Body of pancreas (tissue), 4 donors: ENCODE results near the gene RFC4. TPM values are rescaled to one million over a fixed set of nuclear protein-coding genes. Genes with fewer than 3 reads are reported as not detected.
A peak's percentile ranks its signal among the peaks of the same experiment; 100 is the strongest.

Experiments used
- ATAC-seq: fragments of 150-250 bp; one replicate; pipeline ENCODE4 v1.9.1; 2016
- DNase-seq, 4 donors: peaks; one replicate each; pipeline ENCODE4 v3.0.0-alpha.2; 2019
- H3K27ac ChIP-seq, 4 donors: fragments of 200-600 bp; sonication (generic); 1 replicate in 3 of 4; 2 replicates in 1 of 4; pipeline versions ENCODE4 v1.5.1 to v1.6.1; 2016 to 2019; ENCODE audit warnings: mild to moderate bottlenecking in 1 of 4, mixed read lengths in 1 of 4, moderate library complexity in 1 of 4
- H3K27me3 ChIP-seq, 2 donors: fragments of 200-600 bp; sonication (generic); one replicate each; pipeline ENCODE4 v1.6.0; 2016; ENCODE audit warnings: mild to moderate bottlenecking in 1 of 2
- H3K36me3 ChIP-seq, 2 donors: fragments of 200-600 bp; sonication (generic); replicated peaks in 1 of 2; 2 replicates each; pipeline ENCODE4 v1.5.1; 2016; ENCODE audit warnings: low read depth in 2 of 2; ENCODE audit not compliant: insufficient read depth in 1 of 2
- H3K4me1 ChIP-seq: fragments of 200-600 bp; sonication (generic); one replicate; pipeline ENCODE4 v1.6.0; 2016
- H3K4me3 ChIP-seq, 2 donors: fragments of 200-600 bp; sonication (generic); 1 replicate in 1 of 2; 2 replicates in 1 of 2; pipeline ENCODE4 v1.5.1; 2016 to 2019
- H3K9me3 ChIP-seq, 3 donors: fragments of 200-600 bp; sonication (generic); 1 replicate in 2 of 3; 2 replicates in 1 of 3; pipeline ENCODE4 v1.5.1; 2016
- CTCF ChIP-seq, 7 experiments: fragments of 450-650 bp in 4 of 7; fragments of 200-600 bp in 3 of 7; sonication (generic) in 3 of 7; IDR thresholded peaks; one replicate each; pipeline ENCODE4 v1.5.1; 2016 to 2019; ENCODE audit warnings: antibody characterized with exemption in 7 of 7
- POLR2A ChIP-seq, 3 donors: fragments of 450-650 bp; IDR thresholded peaks; one replicate each; pipeline ENCODE4 v1.6.1; 2016; ENCODE audit warnings: antibody characterized with exemption in 3 of 3, mild to moderate bottlenecking in 2 of 3
- WGBS, 2 donors: methylation state at CpG; one replicate each; pipeline ENCODE4 v1.1.5; 2017; 5-methylcytosine and 5-hydroxymethylcytosine counted together
- intact Hi-C: fragments of 100-400 bp; cut with DNase I; formaldehyde crosslinking; loops from one replicate; pipeline ENCODE4 v1.15.1; 2023
- total RNA-seq, 2 donors: library from RNA; depleted of rRNA; stranded (reverse); fragments of >200 nt; gene quantifications; one replicate each; pipeline ENCODE4 v1.1.0, GENCODE V29; 2016

Gene RFC4
- total RNA-seq, 2 donors from 2014 or later, result 6.6 to 14.5 TPM

- no peak for ATAC-seq
- intact Hi-C loops, result no loop called here
Observed at GRCh38 chr3:186821429-186822387, 15.4 kb upstream of the RFC4 start.

GRCh38 chr3:186818956-186819355 is 12.7 kb upstream of the RFC4 start:
- H3K9me3 ChIP-seq, result no peaks in the 10 kb centered on the region
- H3K27me3 ChIP-seq, result peaks cover 0 to 4% of the 10 kb centered on the region in 2 donors
- no peak for TF ChIP-seq POLR2A (IDR thresholded peaks at IDR 0.05)
- no peak for TF ChIP-seq CTCF (IDR thresholded peaks at IDR 0.05)
- no peak for ATAC-seq
- intact Hi-C loops, result loop anchor here (10.0 kb wide), 1 partner anchor 204 kb away; the partner anchor contains the start of gene AHSG
- no peak overlapping the region for H3K4me3 ChIP-seq
- H3K27ac ChIP-seq, result no peak overlapping the region
- 65 to 75% methylated on average over 1 of the region's 1 CpG for WGBS, 2 donors
- DNase-seq, result no peak
- no peaks in the 10 kb centered on the region for H3K36me3 ChIP-seq
- H3K4me1 ChIP-seq, result no peaks in the 10 kb centered on the region

More at GRCh38 chr3:186821429-186822387, 15.4 kb upstream of the RFC4 start:
- Histone ChIP-seq H3K4me1 (no peaks in the 10 kb centered on the region), H3K4me3 (no peak overlapping the region), H3K9me3 (no peaks in the 10 kb centered on the region), H3K27me3 (peaks cover 0 to 26% of the 10 kb centered on the region in 2 donors), H3K27ac (no peak overlapping the region), H3K36me3 (no peaks in the 10 kb centered on the region)
- no peak for DNase-seq
- TF ChIP-seq POLR2A (IDR thresholded peaks at IDR 0.05) (no peak), CTCF (IDR thresholded peaks at IDR 0.05) (peak; percentile 25 to 70 (median 61))
- 40 to 46% methylated on average over 11 of the region's 11 CpGs for WGBS, 2 donors

DNA sequence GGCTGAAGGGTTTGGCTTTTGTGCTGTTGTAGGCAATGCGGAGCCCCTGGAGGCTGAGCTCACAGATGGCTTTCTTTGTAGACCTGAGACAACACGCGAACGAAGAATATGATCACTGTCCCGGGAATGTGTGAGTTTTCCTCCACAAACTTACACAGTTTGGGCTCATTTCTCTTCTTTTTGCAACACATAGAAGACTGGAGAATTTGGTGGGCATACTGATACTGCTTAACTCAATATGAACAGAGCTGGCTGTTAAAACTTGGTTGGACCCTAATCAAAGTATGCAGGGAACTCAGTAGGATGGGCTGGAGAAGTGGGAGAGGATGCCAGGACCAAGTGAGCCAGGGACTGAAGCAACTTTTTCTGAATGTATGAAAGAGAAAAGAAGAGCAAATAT is 12.2 kb upstream of the RFC4 start:
- no peak for DNase-seq
- ATAC-seq, result no peak
- no peak for TF ChIP-seq CTCF (IDR thresholded peaks at IDR 0.05)
- TF ChIP-seq POLR2A (IDR thresholded peaks at IDR 0.05), result no peak
- H3K9me3 ChIP-seq, result no peaks in the 10 kb centered on the region
- H3K4me3 ChIP-seq, result no peak overlapping the region
- H3K27ac ChIP-seq, result no peak overlapping the region
- intact Hi-C loops, result loop anchor here (10.0 kb wide), 1 partner anchor 204 kb away; the partner anchor contains the start of gene AHSG
- H3K4me1 ChIP-seq, result no peaks in the 10 kb centered on the region
- no peaks in the 10 kb centered on the region for H3K36me3 ChIP-seq
- peaks cover 0 to 4% of the 10 kb centered on the region in 2 donors for H3K27me3 ChIP-seq
- WGBS, 2 donors, result 87 to 91% methylated on average over 5 of the region's 5 CpGs

DNA sequence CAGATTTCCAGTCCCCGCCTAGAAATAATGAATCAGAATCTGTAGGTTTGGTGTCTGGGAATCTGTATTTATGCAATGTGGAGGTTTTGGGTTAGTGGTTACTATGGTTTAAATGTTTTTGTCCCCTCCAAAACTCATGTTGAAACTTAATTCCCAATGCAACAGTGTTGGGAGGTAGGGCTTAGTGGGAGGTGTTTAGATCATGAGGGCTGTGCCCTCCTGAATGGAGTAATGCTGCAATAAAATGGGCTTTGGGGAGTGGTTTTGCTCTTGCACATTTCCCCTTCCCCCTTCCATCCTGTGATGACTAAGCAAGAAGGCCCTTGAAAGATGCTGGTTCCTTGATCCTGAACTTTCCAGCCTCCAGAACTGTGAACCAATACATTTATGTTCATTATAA is 9.2 kb upstream of the RFC4 start:
- 71 to 93% methylated on average over 1 of the region's 1 CpG for WGBS, 2 donors
- Histone ChIP-seq H3K4me1 (no peaks in the 10 kb centered on the region), H3K4me3 (no peak overlapping the region), H3K27me3 (peaks cover 0 to 6% of the 10 kb centered on the region in 2 donors), H3K9me3 (no peaks in the 10 kb centered on the region), H3K27ac (no peak overlapping the region), H3K36me3 (no peaks in the 10 kb centered on the region)
- DNase-seq, result no peak
- TF ChIP-seq CTCF (IDR thresholded peaks at IDR 0.05), result no peak
- intact Hi-C loops, result loop anchor here (10.0 kb wide), 1 partner anchor 201 kb away; the partner anchor contains the start of gene AHSG
- ATAC-seq, result no peak
